COLO829 (cell line): ENCODE measurements around the gene FOXA3.
"Not testable (repeated sequence)": the region's sequence is repeated elsewhere in the genome, so short reads cannot be mapped to it uniquely, and the experiment has no call there.

Experiments used
- DNase-seq: peaks from one replicate; pipeline ENCODE4 v3.0.0; 2012; ENCODE audit warnings: low spot score

The FOXA3 gene

GRCh38 chr19:45890877-45891276 lies 26.8 kb downstream of the FOXA3 start:
- DNase-seq, result no peak

- DNase-seq, result no peak
These were observed 31.4 kb downstream of the FOXA3 start for GRCh38 chr19:45895519-45895972.

- not testable (repeated sequence) for DNase-seq
These were observed 32.0 kb downstream of the FOXA3 start for GRCh38 chr19:45895983-45896599.

GRCh38 chr19:45897261-45897812 lies 33.2 kb downstream of the FOXA3 start:
- DNase-seq, result no peak

- no peak for DNase-seq
These were observed 35.1 kb downstream of the FOXA3 start for GRCh38 chr19:45899253-45899652.

- no peak for DNase-seq
These were observed 35.9 kb downstream of the FOXA3 start for GRCh38 chr19:45899919-45900589.

- DNase-seq, result no peak
These were observed 36.8 kb downstream of the FOXA3 start for GRCh38 chr19:45900738-45901431.

- DNase-seq, result no peak
These were observed 37.3 kb downstream of the FOXA3 start for GRCh38 chr19:45901432-45901911.

GRCh38 chr19:45901912-45902650 lies 38.0 kb downstream of the FOXA3 start, which contains the start of gene MYPOP:
Gene MYPOP, minus strand, starts transcription at chr19:45902613. Its CDS starts 840 bp downstream, at chr19:45901773.
- DNase-seq, result no peak

GRCh38 chr19:45902651-45903625 lies 38.8 kb downstream of the FOXA3 start:
- DNase-seq, result peak; percentile 100

- no peak for DNase-seq
These were observed 40.9 kb downstream of the FOXA3 start for GRCh38 chr19:45905011-45905410.

- DNase-seq, result no peak
These were observed 42.1 kb downstream of the FOXA3 start for GRCh38 chr19:45906221-45906620.

- no peak for DNase-seq
These were observed 44.8 kb downstream of the FOXA3 start for GRCh38 chr19:45908956-45909355.

- DNase-seq, result no peak
These were observed 47.2 kb downstream of the FOXA3 start for GRCh38 chr19:45911291-45911690.

GRCh38 chr19:45913874-45914830 lies 50.0 kb downstream of the FOXA3 start, which contains the start of gene NANOS2:
Gene NANOS2, minus strand, starts transcription at chr19:45914778. Its CDS starts 85 bp downstream, at chr19:45914693.
- DNase-seq, result no peak

- DNase-seq, result peak; percentile 83
These were observed 53.4 kb downstream of the FOXA3 start for GRCh38 chr19:45917421-45918091.

GRCh38 chr19:45918721-45919120 lies 54.6 kb downstream of the FOXA3 start:
- no peak for DNase-seq

GRCh38 chr19:45919678-45920077 lies 55.6 kb downstream of the FOXA3 start:
- DNase-seq, result no peak

- DNase-seq, result no peak
These were observed 56.3 kb downstream of the FOXA3 start for GRCh38 chr19:45920458-45920857.
